ENCODE data around the gene ITPR3. TPM values are rescaled to one million over a fixed set of nuclear protein-coding genes. Genes with fewer than 3 reads are reported as not detected.

The ITPR3 gene
- total and polyA plus RNA-seq, 3 donors from 2014 or later = 58.2 to 146 (median 80.3) TPM

DNA sequence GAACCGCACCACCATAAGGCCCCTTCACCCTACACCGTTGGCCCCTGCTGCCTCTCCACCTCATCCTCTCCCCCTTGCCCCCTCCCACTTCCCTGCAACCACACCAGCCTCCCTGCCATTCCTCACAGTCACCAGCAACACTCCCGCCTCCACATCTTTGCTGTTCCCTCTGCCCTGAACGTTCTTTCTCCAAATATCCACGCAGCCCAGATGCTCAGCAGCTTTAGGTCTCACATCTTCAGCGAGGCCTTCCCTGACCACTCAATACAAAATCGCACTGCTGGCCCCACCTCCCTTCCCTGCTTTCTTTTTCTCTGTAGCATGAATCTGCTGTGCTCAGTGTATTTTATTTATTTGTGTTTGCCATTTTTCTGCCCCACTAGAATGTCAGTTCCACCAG lies 20.5 kb downstream of the ITPR3 start:
- no peak overlapping the region for H3K27ac ChIP-seq

DNA sequence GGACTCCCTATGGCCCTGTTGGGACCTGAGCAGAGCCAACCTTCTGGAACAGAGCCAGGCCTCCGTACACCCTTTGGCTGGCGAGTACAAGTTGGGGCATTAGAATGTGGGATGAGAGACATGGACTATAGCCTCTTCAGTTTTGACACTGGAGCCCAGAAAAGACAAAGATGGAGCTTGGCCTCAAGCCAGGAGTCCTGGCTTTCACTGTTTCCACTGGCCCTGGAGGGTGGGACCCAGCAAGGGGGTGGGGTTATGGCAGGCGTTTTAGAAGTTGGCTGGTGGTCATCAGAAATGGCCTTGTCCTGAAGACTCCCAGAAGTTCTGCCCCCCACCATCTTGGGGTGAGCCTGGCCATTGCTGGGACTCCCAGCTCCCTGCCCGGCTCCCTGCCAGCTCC lies 21.8 kb downstream of the ITPR3 start:
- Histone ChIP-seq H3K27ac (no peak overlapping the region), H3K36me3 (ENCODE audit: low read depth, missing control alignments) (no peaks in the 10 kb centered on the region), H3K4me1 (peaks cover 13% of the 10 kb centered on the region), H3K4me3 (no peak overlapping the region), H3K9me3 (no peaks in the 10 kb centered on the region), H3K27me3 (no peaks in the 10 kb centered on the region)
- 60 to 67% methylated on average over 3 to 4 of the region's 4 CpGs for WGBS, 2 donors
- intact Hi-C loops (cut with DNase I; ENCODE audit: low total_unique reads) = no loop called here
- TF ChIP-seq, protein P1, sequence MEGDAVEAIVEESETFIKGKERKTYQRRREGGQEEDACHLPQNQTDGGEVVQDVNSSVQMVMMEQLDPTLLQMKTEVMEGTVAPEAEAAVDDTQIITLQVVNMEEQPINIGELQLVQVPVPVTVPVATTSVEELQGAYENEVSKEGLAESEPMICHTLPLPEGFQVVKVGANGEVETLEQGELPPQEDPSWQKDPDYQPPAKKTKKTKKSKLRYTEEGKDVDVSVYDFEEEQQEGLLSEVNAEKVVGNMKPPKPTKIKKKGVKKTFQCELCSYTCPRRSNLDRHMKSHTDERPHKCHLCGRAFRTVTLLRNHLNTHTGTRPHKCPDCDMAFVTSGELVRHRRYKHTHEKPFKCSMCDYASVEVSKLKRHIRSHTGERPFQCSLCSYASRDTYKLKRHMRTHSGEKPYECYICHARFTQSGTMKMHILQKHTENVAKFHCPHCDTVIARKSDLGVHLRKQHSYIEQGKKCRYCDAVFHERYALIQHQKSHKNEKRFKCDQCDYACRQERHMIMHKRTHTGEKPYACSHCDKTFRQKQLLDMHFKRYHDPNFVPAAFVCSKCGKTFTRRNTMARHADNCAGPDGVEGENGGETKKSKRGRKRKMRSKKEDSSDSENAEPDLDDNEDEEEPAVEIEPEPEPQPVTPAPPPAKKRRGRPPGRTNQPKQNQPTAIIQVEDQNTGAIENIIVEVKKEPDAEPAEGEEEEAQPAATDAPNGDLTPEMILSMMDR (IDR thresholded peaks at IDR 0.05) = no peak
- no peak for TF ChIP-seq POLR2A (IDR thresholded peaks at IDR 0.05)
- DNase-seq = peak; percentile 59

More for the DNA sequence above, 20.5 kb downstream of the ITPR3 start:
- 74% methylated on average over 7 of the region's 7 CpGs for WGBS, 2 donors
- Histone ChIP-seq H3K9me3 (no peaks in the 10 kb centered on the region), H3K4me1 (peaks cover 13% of the 10 kb centered on the region), H3K27me3 (no peaks in the 10 kb centered on the region), H3K36me3 (ENCODE audit: low read depth, missing control alignments) (no peaks in the 10 kb centered on the region), H3K4me3 (no peak overlapping the region)
- TF ChIP-seq POLR2A (IDR thresholded peaks at IDR 0.05) = no peak
- TF ChIP-seq, protein P1 (IDR thresholded peaks at IDR 0.05) = no peak
- intact Hi-C loops (cut with DNase I; ENCODE audit: low total_unique reads) = no loop called here
- DNase-seq = no peak

DNA sequence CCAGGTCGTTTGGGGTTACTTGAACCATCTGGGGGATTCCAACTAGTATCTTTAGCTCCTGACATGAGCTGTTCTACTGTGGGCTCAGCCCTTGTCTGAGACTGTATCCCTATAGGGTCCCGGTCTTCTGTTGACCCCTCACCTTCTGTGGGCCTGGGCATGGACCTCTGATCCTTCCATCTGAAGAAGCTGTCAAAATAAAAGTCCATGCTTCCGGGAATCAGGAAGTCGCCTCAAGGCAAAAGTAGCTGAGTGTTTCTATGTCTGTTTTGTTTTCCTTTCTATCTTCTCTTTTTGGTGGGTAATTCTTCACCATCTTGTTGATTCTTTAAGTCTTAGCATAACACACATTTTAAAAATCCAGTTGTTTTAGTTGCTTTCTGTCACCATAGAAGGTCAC lies 30.3 kb downstream of the ITPR3 start:
- intact Hi-C loops (cut with DNase I; ENCODE audit: low total_unique reads) = no loop called here
- no peaks in the 10 kb centered on the region for H3K9me3 ChIP-seq
- no peaks in the 10 kb centered on the region for H3K4me1 ChIP-seq
- no peaks in the 10 kb centered on the region for H3K27me3 ChIP-seq
- TF ChIP-seq, protein P1 (IDR thresholded peaks at IDR 0.05) = no peak
- no peak for TF ChIP-seq POLR2A (IDR thresholded peaks at IDR 0.05)
- 73 to 75% methylated on average over 4 of the region's 4 CpGs for WGBS, 2 donors
- no peak for DNase-seq
- H3K27ac ChIP-seq = no peak overlapping the region
- no peak overlapping the region for H3K4me3 ChIP-seq
- H3K36me3 ChIP-seq (ENCODE audit: low read depth, missing control alignments) = no peaks in the 10 kb centered on the region

GRCh38 chr6:33652002-33652401 lies 30.9 kb downstream of the ITPR3 start:
- DNase-seq = no peak
- no peaks in the 10 kb centered on the region for H3K27me3 ChIP-seq
- 81 to 84% methylated on average over 5 of the region's 5 CpGs for WGBS, 2 donors
- no peaks in the 10 kb centered on the region for H3K9me3 ChIP-seq
- TF ChIP-seq, protein P1 (IDR thresholded peaks at IDR 0.05) = no peak
- no peak for TF ChIP-seq POLR2A (IDR thresholded peaks at IDR 0.05)
- H3K36me3 ChIP-seq (ENCODE audit: low read depth, missing control alignments) = no peaks in the 10 kb centered on the region
- intact Hi-C loops (cut with DNase I; ENCODE audit: low total_unique reads) = no loop called here
- no peaks in the 10 kb centered on the region for H3K4me1 ChIP-seq
- H3K27ac ChIP-seq = no peak overlapping the region
- H3K4me3 ChIP-seq = no peak overlapping the region

GRCh38 chr6:33654831-33655554 lies 33.9 kb downstream of the ITPR3 start:
- 76 to 81% methylated on average over 4 to 5 of the region's 5 CpGs for WGBS, 2 donors
- Histone ChIP-seq H3K36me3 (ENCODE audit: low read depth, missing control alignments) (no peaks in the 10 kb centered on the region), H3K27ac (no peak overlapping the region), H3K4me3 (no peak overlapping the region), H3K9me3 (no peaks in the 10 kb centered on the region), H3K4me1 (no peaks in the 10 kb centered on the region), H3K27me3 (no peaks in the 10 kb centered on the region)
- TF ChIP-seq POLR2A (IDR thresholded peaks at IDR 0.05) = no peak
- TF ChIP-seq, protein P1 (IDR thresholded peaks at IDR 0.05) = no peak
- intact Hi-C loops (cut with DNase I; ENCODE audit: low total_unique reads) = no loop called here
- DNase-seq = no peak
